ENCODE data around the gene WFDC5.

- TF ChIP-seq CTCF (conservative IDR thresholded peaks at IDR 0.05) (peak; percentile 8; the same call in 1 of the 2 replicates), ZFX (IDR thresholded peaks at IDR 0.05) (no peak)
Measured at GRCh38 chr20:45085867-45086266, 29.1 kb downstream of the WFDC5 start.

All from C4-2B (cell line).